ENCODE results near the gene POLR1H.

DNA sequence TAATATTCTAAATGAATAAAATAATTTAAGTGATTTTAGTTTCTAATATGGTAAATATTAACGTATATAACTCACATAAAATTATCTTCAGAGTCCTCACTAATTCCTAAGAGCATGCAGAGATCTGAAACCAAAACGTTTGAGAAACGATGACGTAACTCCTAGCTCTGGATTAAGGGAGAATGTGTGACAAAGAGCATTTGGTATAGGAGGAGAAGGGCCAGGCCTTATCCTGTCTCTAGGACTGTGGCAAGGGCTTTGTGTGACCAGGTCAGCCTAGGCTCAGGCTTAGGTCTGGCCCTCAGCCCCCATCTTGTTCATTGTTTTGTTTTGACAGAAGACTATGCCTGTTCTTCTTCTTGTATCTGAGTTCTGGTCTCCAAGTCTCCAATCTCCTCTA lies 19.2 kb upstream of the POLR1H start:
- TF ChIP-seq, protein P1, sequence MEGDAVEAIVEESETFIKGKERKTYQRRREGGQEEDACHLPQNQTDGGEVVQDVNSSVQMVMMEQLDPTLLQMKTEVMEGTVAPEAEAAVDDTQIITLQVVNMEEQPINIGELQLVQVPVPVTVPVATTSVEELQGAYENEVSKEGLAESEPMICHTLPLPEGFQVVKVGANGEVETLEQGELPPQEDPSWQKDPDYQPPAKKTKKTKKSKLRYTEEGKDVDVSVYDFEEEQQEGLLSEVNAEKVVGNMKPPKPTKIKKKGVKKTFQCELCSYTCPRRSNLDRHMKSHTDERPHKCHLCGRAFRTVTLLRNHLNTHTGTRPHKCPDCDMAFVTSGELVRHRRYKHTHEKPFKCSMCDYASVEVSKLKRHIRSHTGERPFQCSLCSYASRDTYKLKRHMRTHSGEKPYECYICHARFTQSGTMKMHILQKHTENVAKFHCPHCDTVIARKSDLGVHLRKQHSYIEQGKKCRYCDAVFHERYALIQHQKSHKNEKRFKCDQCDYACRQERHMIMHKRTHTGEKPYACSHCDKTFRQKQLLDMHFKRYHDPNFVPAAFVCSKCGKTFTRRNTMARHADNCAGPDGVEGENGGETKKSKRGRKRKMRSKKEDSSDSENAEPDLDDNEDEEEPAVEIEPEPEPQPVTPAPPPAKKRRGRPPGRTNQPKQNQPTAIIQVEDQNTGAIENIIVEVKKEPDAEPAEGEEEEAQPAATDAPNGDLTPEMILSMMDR (IDR thresholded peaks at IDR 0.05): no peak
- TF ChIP-seq POLR2AphosphoS5 (IDR thresholded peaks at IDR 0.05): no peak
- TF ChIP-seq POLR2A (IDR thresholded peaks at IDR 0.05): no peak
- no peak for TF ChIP-seq EP300 (IDR thresholded peaks at IDR 0.05)
